NB4 (cell line): ENCODE data around the gene EMILIN1.

Source experiments
- CTCF ChIP-seq: IDR thresholded peaks from one replicate; pipeline ENCODE4 v1.5.1; 2012; ENCODE audit warnings: low read depth, low read length
- MAX ChIP-seq: IDR thresholded peaks from 2 replicates; pipeline ENCODE4 v1.6.1; 2011; ENCODE audit warnings: low read depth, low read length
- MYC ChIP-seq: IDR thresholded peaks from 2 replicates; pipeline ENCODE4 v1.6.1; 2011; ENCODE audit warnings: low read depth, low read length
- POLR2A ChIP-seq: IDR thresholded peaks from 2 replicates; pipeline ENCODE4 v1.6.1; 2011; ENCODE audit warnings: mild to moderate bottlenecking; ENCODE audit not compliant: insufficient read length; ENCODE audit errors: extremely low read depth

GRCh38 chr2:27050281-27050995, 28.0 kb upstream of the EMILIN1 start:
- TF ChIP-seq CTCF (no peak), MAX (peak; percentile 50), POLR2A (peak; percentile 21), MYC (peak; percentile 78)
